ENCODE results near the gene SMIM17. TPM values are rescaled to one million over a fixed set of nuclear protein-coding genes. Genes with fewer than 3 reads are reported as not detected.

The SMIM17 gene
- total RNA-seq, 1 donor from 2014 or later, result 0.72 TPM

DNA sequence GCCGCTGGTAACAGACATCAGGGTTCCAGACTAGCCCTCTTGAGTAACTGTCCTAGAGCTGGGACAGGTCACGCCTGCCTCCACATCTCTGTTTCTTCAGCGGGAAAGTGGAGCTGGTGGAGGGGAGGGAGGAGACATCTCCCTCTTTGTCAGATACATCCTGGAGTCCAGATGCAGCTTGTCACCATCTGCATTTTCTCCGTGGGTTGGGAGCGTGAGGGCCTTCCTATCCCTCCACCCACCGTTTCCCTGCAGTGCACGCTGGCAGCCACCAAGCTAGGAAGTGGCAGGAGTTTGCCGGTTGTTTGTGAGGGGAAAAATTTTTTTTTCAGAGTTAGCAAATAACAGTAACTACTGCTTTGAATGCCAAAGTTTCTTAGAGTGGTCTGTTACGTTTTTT lies 20.0 kb upstream of the SMIM17 start:
- Mint-ChIP-seq H3K4me3 (ENCODE audit: low read depth) (no peak overlapping the region), H3K4me1 (ENCODE audit: low read depth) (no peaks in the 10 kb centered on the region), H3K9me3 (ENCODE audit: low read depth) (peaks cover 50% of the 10 kb centered on the region), H3K27me3 (no peaks in the 10 kb centered on the region), H3K27ac (no peak overlapping the region), H3K36me3 (ENCODE audit: insufficient read depth) (peaks cover 75% of the 10 kb centered on the region)
- no peak for DNase-seq (ENCODE audit: low spot score, unreplicated experiment)
- TF ChIP-seq, protein P1, sequence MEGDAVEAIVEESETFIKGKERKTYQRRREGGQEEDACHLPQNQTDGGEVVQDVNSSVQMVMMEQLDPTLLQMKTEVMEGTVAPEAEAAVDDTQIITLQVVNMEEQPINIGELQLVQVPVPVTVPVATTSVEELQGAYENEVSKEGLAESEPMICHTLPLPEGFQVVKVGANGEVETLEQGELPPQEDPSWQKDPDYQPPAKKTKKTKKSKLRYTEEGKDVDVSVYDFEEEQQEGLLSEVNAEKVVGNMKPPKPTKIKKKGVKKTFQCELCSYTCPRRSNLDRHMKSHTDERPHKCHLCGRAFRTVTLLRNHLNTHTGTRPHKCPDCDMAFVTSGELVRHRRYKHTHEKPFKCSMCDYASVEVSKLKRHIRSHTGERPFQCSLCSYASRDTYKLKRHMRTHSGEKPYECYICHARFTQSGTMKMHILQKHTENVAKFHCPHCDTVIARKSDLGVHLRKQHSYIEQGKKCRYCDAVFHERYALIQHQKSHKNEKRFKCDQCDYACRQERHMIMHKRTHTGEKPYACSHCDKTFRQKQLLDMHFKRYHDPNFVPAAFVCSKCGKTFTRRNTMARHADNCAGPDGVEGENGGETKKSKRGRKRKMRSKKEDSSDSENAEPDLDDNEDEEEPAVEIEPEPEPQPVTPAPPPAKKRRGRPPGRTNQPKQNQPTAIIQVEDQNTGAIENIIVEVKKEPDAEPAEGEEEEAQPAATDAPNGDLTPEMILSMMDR (IDR thresholded peaks at IDR 0.05; ENCODE audit: unreplicated experiment), result no peak

GRCh38 chr19:56625708-56626107 lies 17.3 kb upstream of the SMIM17 start:
- Mint-ChIP-seq H3K36me3 (ENCODE audit: insufficient read depth) (peaks cover 63% of the 10 kb centered on the region), H3K27me3 (no peaks in the 10 kb centered on the region), H3K27ac (no peak overlapping the region), H3K9me3 (ENCODE audit: low read depth) (peaks cover 52% of the 10 kb centered on the region), H3K4me3 (ENCODE audit: low read depth) (no peak overlapping the region), H3K4me1 (ENCODE audit: low read depth) (no peaks in the 10 kb centered on the region)
- TF ChIP-seq, protein P1 (IDR thresholded peaks at IDR 0.05; ENCODE audit: unreplicated experiment), result no peak
- DNase-seq (ENCODE audit: low spot score, unreplicated experiment), result no peak

- Mint-ChIP-seq H3K27ac (no peak overlapping the region), H3K36me3 (ENCODE audit: insufficient read depth) (peaks cover 27% of the 10 kb centered on the region), H3K9me3 (ENCODE audit: low read depth) (peaks cover 67% of the 10 kb centered on the region), H3K4me1 (ENCODE audit: low read depth) (no peaks in the 10 kb centered on the region), H3K27me3 (no peaks in the 10 kb centered on the region), H3K4me3 (ENCODE audit: low read depth) (no peak overlapping the region)
- TF ChIP-seq, protein P1 (IDR thresholded peaks at IDR 0.05; ENCODE audit: unreplicated experiment), result no peak
- no peak for DNase-seq (ENCODE audit: low spot score, unreplicated experiment)
These were observed 9.9 kb upstream of the SMIM17 start for GRCh38 chr19:56633021-56633420.

DNA sequence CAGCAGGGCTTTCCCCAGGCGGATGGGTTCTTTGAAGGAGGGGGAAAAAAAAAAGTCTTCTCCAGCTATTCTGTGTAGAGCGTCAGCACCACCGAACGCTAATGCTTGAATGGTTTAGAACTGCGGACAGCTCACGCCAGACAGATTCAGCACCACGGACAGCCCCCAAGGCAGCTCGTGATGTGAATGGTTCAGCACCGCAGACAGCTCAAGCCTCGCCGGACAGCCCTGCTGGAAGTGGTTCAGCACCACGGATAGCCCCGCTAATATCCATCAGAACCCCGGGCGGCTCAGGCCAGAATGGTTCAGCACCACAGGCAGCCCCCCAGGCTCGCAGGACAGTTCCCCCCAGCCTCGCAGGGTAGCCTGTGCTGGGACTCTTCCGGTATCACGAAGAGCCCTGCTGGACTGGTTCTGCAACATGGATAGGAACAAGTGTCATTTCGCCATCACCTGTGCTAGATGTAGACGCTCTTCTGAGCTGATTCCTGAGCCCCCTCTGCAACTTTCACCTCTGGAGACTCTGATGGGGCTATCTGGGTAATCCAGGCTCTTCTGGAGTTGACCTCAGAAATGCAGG lies 4.9 kb upstream of the SMIM17 start:
- Mint-ChIP-seq H3K4me3 (ENCODE audit: low read depth) (no peak overlapping the region), H3K9me3 (ENCODE audit: low read depth) (peaks cover 53% of the 10 kb centered on the region), H3K27me3 (no peaks in the 10 kb centered on the region), H3K27ac (no peak overlapping the region), H3K36me3 (ENCODE audit: insufficient read depth) (peaks cover 28% of the 10 kb centered on the region), H3K4me1 (ENCODE audit: low read depth) (no peaks in the 10 kb centered on the region)
- peak; percentile 14 for DNase-seq (ENCODE audit: low spot score, unreplicated experiment)
- TF ChIP-seq, protein P1 (IDR thresholded peaks at IDR 0.05; ENCODE audit: unreplicated experiment), result no peak

DNA sequence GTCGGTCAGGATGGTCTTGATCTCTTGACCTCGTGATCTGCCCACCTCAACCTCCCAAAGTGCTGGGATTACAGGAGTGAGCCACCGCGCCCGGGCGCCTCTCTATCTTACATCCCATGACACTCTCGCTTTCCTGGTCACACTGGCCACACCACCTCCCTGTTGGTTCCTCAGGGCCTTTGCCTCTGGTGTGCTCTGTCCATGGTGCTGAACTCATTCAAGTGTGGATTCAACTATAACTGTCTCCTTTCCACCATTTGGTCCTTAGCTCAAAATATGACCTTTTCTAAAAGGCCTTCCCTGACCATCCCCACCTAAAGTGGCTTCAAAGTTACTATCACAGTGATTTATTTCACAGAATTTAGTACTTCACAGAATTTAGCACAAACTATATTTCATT lies 3.7 kb upstream of the SMIM17 start:
- H3K9me3 Mint-ChIP-seq (ENCODE audit: low read depth), result peaks cover 48% of the 10 kb centered on the region
- peak overlapping the region; percentile 80 for H3K27ac Mint-ChIP-seq
- no peak overlapping the region for H3K4me3 Mint-ChIP-seq (ENCODE audit: low read depth)
- H3K27me3 Mint-ChIP-seq, result no peaks in the 10 kb centered on the region
- no peak for DNase-seq (ENCODE audit: low spot score, unreplicated experiment)
- TF ChIP-seq, protein P1 (IDR thresholded peaks at IDR 0.05; ENCODE audit: unreplicated experiment), result no peak
- H3K4me1 Mint-ChIP-seq (ENCODE audit: low read depth), result no peaks in the 10 kb centered on the region
- H3K36me3 Mint-ChIP-seq (ENCODE audit: insufficient read depth), result peaks cover 27% of the 10 kb centered on the region
